ENCODE data around the gene MGMT. TPM values are rescaled to one million over a fixed set of nuclear protein-coding genes. Genes with fewer than 3 reads are reported as not detected.

Gene MGMT
- total and polyA plus RNA-seq, 2 of the 4 experiments (the other 2 are of a cell fraction): 11.5 to 17.8 TPM

GRCh38 chr10:129764901-129765663 lies 298.0 kb downstream of the MGMT start:
- Histone ChIP-seq H2AK5ac (ENCODE audit: low read depth, low read length) (no peak overlapping the region), H4K5ac (ENCODE audit: low read depth, low read length) (no peak overlapping the region), H2BK20ac (ENCODE audit: low read depth, low read length) (no peak overlapping the region), H3K36me3 (ENCODE audit: control insufficient read depth, insufficient read depth, low read length) (peaks cover under 1% of the 10 kb centered on the region; the same call in 1 of the 2 replicates), H3K4ac (ENCODE audit: low read depth, low read length) (no peak overlapping the region), H3K27ac (ENCODE audit: insufficient read depth, low read length) (no peak overlapping the region), H3K14ac (replicated peaks; ENCODE audit: low read depth, low read length) (no peak overlapping the region), H2BK15ac (ENCODE audit: low read depth, low read length) (no peak overlapping the region), H3K9ac (ENCODE audit: low read depth, low read length) (no peak overlapping the region), H3K23ac (ENCODE audit: low read depth, low read length) (no peak overlapping the region), H3K4me1 (ENCODE audit: control insufficient read depth, insufficient read depth, low read length) (no peaks in the 10 kb centered on the region), H2BK5ac (ENCODE audit: low read depth, low read length, poor library complexity, severe bottlenecking) (no peak overlapping the region), H3K56ac (ENCODE audit: extremely low read depth, insufficient read depth, low read length) (no peak overlapping the region), H4K91ac (ENCODE audit: insufficient read depth, low read depth, low read length) (no peak overlapping the region), H2BK120ac (ENCODE audit: low read depth, low read length) (no peak overlapping the region), H3K79me1 (ENCODE audit: low read depth in 1 of 2, low read length in 2 of 2) (no peaks in the 10 kb centered on the region), H4K8ac (ENCODE audit: low read depth in 2 of 2, low read length in 2 of 2) (no peak overlapping the region), H3K4me2 (ENCODE audit: low read depth, low read length) (no peak overlapping the region), H3K9me3 (ENCODE audit: control insufficient read depth, insufficient read depth, low read length) (peaks cover 26% of the 10 kb centered on the region), H4K20me1 (ENCODE audit: insufficient read depth, low read length) (no peaks in the 10 kb centered on the region), H2AFZ (replicated peaks; ENCODE audit: low read length, poor library complexity) (no peak overlapping the region), H3K27me3 (ENCODE audit: control insufficient read depth, insufficient read depth, low read length) (no peaks in the 10 kb centered on the region), H2AK9ac (replicated peaks; ENCODE audit: low read depth, low read length, poor library complexity) (no peak overlapping the region), H3K9me1 (ENCODE audit: insufficient read depth, low read length) (no peaks in the 10 kb centered on the region), H3K4me3 (ENCODE audit: insufficient read depth, low read depth, low read length) (no peak overlapping the region), H3K18ac (ENCODE audit: low read depth, low read length) (no peak overlapping the region)
- WGBS, 2 experiments (ENCODE audit: extremely low coverage in 2 of 2, insufficient read length in 1 of 2): 77% methylated on average over 4 of the region's 13 CpGs; no CpG with 5 or more reads in 1 of the 2 experiments
- dilution Hi-C loops (cut with HindIII; ENCODE audit: low sequenced_read_pairs, unreplicated experiment) (no loop called here), in situ Hi-C loops (cut with MboI; ENCODE audit: low sequenced_read_pairs) (no loop called here), intact Hi-C loops (cut with micrococcal nuclease) (no loop called here)
- DNase-seq (no peak), ATAC-seq (ENCODE audit: low read depth) (no peak)
- ChIA-PET POLR2A (ENCODE audit: unreplicated experiment) (no interaction called here), CTCF (no interaction called here)
- BruUV-seq (replicated peaks): no TSS peak
- TF ChIP-seq MXI1 (IDR thresholded peaks at IDR 0.05; ENCODE audit: borderline replicate concordance, low read depth, low read length) (no peak), ELK1 (IDR thresholded peaks at IDR 0.05; ENCODE audit: borderline replicate concordance, low read depth, low read length) (no peak), CTCF (conservative IDR thresholded peaks at IDR 0.05; ENCODE audit: low read depth, low read length) (no peak), NFE2L2 (IDR thresholded peaks at IDR 0.05; ENCODE audit: low read depth, low read length) (no peak), BHLHE40 (IDR thresholded peaks at IDR 0.05; ENCODE audit: low read depth, low read length) (no peak), MAZ (IDR thresholded peaks at IDR 0.05; ENCODE audit: borderline replicate concordance, low read depth, low read length) (no peak), RCOR1 (IDR thresholded peaks at IDR 0.05; ENCODE audit: insufficient replicate concordance, low read length) (no peak), CEBPB (IDR thresholded peaks at IDR 0.05; ENCODE audit: low read depth, low read length) (no peak), MAFK (IDR thresholded peaks at IDR 0.05; ENCODE audit: low read depth, low read length) (no peak), FOS (IDR thresholded peaks at IDR 0.05; ENCODE audit: low read depth, low read length) (no peak), USF2 (IDR thresholded peaks at IDR 0.05; ENCODE audit: low read depth, low read length) (no peak), SMC3 (IDR thresholded peaks at IDR 0.05; ENCODE audit: low read depth, low read length) (no peak), RFX5 (IDR thresholded peaks at IDR 0.05; ENCODE audit: low read depth, low read length) (no peak), CHD1 (IDR thresholded peaks at IDR 0.05; ENCODE audit: low read depth, low read length) (no peak), RAD21 (IDR thresholded peaks at IDR 0.05; ENCODE audit: low read length) (no peak), POLR2A (IDR thresholded peaks at IDR 0.05; ENCODE audit: low read depth, low read length) (no peak)

All from IMR-90 (cell line).